ENCODE data around the gene SEMA6C. TPM values are rescaled to one million over a fixed set of nuclear protein-coding genes. Genes with fewer than 3 reads are reported as not detected.
"Not testable (repeated sequence)": the region's sequence is repeated elsewhere in the genome, so short reads cannot be mapped to it uniquely, and the experiment has no call there.

SEMA6C gene, protein sequence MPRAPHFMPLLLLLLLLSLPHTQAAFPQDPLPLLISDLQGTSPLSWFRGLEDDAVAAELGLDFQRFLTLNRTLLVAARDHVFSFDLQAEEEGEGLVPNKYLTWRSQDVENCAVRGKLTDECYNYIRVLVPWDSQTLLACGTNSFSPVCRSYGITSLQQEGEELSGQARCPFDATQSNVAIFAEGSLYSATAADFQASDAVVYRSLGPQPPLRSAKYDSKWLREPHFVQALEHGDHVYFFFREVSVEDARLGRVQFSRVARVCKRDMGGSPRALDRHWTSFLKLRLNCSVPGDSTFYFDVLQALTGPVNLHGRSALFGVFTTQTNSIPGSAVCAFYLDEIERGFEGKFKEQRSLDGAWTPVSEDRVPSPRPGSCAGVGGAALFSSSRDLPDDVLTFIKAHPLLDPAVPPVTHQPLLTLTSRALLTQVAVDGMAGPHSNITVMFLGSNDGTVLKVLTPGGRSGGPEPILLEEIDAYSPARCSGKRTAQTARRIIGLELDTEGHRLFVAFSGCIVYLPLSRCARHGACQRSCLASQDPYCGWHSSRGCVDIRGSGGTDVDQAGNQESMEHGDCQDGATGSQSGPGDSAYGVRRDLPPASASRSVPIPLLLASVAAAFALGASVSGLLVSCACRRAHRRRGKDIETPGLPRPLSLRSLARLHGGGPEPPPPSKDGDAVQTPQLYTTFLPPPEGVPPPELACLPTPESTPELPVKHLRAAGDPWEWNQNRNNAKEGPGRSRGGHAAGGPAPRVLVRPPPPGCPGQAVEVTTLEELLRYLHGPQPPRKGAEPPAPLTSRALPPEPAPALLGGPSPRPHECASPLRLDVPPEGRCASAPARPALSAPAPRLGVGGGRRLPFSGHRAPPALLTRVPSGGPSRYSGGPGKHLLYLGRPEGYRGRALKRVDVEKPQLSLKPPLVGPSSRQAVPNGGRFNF
- total RNA-seq = 10 to 100 TPM in 3 of 4 donors, 1 to 10 TPM in 1; 2.5 to 24.6 (median 16.6) TPM

DNA sequence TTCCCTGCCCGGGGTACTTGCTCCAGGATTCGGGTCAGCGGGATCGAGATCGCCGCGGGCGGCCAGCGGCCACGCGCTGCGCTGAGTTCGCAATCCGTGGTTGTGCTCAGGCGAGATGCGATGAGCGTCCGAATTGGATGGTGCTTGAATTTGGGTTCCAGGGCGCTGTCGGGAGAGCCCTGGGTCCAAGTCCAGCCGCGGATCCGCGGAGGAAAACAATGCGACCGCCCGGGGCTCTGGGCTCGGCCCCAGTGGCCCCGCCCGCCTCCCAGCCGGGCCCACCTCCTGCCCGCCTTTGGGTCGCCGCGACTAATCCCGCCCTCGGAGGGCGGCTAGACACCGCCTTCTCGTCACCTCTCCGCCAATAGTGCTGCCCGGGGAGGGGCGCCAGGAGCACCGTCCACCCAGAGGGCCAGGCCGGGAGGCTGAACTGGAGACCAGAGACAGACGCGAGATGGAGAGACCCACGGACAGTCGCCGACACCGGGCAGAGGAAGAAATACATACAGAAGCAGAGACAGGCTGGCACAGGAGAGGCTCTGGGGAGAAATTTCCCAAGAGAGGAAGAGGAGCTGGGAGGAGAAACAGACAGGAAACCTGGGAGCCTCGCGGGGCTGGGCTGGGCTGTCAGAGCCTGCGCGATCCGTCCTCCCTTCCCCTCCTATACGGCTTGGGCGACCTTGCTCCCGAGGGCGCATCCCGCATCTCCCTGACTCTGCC lies at the start of gene SEMA6C:
SEMA6C (minus strand) TSS at position 220 of the 720 bp plus-strand sequence. CDS start 4,010 bp downstream, outside the sequence.
- H3K4me1 ChIP-seq = peaks cover 0 to 30% (median 0%) of the 10 kb centered on the region in 4 donors
- no peaks in the 10 kb centered on the region for H3K36me3 ChIP-seq
- peak; percentile 60 to 83 for TF ChIP-seq POLR2A (IDR thresholded peaks at IDR 0.05)
- TF ChIP-seq, protein P1, sequence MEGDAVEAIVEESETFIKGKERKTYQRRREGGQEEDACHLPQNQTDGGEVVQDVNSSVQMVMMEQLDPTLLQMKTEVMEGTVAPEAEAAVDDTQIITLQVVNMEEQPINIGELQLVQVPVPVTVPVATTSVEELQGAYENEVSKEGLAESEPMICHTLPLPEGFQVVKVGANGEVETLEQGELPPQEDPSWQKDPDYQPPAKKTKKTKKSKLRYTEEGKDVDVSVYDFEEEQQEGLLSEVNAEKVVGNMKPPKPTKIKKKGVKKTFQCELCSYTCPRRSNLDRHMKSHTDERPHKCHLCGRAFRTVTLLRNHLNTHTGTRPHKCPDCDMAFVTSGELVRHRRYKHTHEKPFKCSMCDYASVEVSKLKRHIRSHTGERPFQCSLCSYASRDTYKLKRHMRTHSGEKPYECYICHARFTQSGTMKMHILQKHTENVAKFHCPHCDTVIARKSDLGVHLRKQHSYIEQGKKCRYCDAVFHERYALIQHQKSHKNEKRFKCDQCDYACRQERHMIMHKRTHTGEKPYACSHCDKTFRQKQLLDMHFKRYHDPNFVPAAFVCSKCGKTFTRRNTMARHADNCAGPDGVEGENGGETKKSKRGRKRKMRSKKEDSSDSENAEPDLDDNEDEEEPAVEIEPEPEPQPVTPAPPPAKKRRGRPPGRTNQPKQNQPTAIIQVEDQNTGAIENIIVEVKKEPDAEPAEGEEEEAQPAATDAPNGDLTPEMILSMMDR (IDR thresholded peaks at IDR 0.05) = no peak
- H3K9me3 ChIP-seq = no peaks in the 10 kb centered on the region
- DNase-seq = peak; percentile 88 to 96 (median 96)
- no peaks in the 10 kb centered on the region for H3K27me3 ChIP-seq
- H3K4me3 ChIP-seq = peak within 1 kb of the TSS; percentile 72 to 88 (median 82)
- peak within 1 kb of the TSS; percentile 32 to 79 (median 66) for H3K27ac ChIP-seq

DNA sequence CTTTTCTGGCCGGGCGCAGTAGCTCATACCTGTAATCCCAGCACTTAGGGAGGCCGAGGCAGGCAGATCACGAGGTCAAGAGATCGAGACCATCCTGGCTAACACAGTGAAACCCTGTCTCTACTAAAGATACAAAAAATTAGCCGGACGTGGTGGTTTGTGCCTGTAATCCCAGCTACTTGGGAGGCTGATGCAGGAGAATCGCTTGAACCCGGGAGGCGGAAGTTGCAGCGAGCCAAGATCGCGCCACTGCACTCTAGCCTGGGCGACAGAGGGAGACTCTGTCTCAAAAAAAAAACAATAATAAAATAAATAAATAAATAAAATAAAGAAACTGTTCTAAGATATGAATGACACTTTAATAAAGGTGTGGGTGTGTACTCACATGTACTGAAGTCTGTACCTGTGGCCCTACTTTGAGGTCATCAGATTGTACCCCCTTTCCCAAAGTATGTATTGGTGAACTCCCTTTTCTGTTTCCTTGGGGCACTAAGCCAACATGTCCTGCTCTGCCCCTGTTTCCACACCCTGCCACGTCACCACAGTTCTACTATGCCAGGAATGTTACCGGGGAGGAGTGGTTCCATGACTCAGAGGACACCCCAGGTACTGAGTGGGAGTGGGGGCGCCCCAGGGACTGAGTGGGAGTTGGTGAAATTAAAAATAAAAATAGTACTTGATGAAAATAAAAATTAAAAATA lies 48.6 kb upstream of the SEMA6C start:
- not testable (repeated sequence) for H3K36me3 ChIP-seq, H3K9me3 ChIP-seq, H3K27me3 ChIP-seq
- DNase-seq = peak; percentile 21 to 92 (median 88)
- H3K27ac ChIP-seq = peak overlapping the region in 3 of 4 donors; percentile 76 to 94 (median 87)
- peak; percentile 38 to 39 for TF ChIP-seq POLR2A (IDR thresholded peaks at IDR 0.05)
- peak overlapping the region in 3 of 4 donors; percentile 24 to 42 (median 36) for H3K4me3 ChIP-seq
- peaks cover 0 to 18% (median 3%) of the 10 kb centered on the region in 4 donors for H3K4me1 ChIP-seq

DNA sequence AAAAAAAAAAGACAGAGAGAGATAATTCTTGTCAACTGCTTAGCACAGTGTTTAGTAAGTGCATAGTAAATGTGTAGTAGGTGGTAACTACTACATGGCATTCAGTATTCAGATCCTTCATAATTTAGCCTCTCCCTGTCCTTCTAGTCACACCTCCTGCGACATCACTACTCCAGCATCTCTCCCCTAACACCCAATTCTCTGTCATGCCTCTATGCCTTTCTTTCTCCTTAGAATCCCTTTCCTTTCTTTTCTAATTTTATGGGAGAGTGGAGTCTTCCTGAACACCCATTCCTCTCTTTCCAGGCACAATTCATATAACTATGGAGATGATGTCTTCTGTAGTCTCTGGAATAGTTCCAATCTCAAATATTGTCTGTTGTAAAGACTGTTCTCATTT lies 47.4 kb upstream of the SEMA6C start:
- TF ChIP-seq, protein P1 (IDR thresholded peaks at IDR 0.05) = no peak
- TF ChIP-seq POLR2A (IDR thresholded peaks at IDR 0.05) = no peak
- peaks cover 0 to 19% (median 5%) of the 10 kb centered on the region in 4 donors for H3K4me1 ChIP-seq
- H3K9me3 ChIP-seq = no peaks in the 10 kb centered on the region
- no peaks in the 10 kb centered on the region for H3K36me3 ChIP-seq
- no peak overlapping the region for H3K27ac ChIP-seq
- H3K4me3 ChIP-seq = no peak overlapping the region
- DNase-seq = no peak
- H3K27me3 ChIP-seq = no peaks in the 10 kb centered on the region

DNA sequence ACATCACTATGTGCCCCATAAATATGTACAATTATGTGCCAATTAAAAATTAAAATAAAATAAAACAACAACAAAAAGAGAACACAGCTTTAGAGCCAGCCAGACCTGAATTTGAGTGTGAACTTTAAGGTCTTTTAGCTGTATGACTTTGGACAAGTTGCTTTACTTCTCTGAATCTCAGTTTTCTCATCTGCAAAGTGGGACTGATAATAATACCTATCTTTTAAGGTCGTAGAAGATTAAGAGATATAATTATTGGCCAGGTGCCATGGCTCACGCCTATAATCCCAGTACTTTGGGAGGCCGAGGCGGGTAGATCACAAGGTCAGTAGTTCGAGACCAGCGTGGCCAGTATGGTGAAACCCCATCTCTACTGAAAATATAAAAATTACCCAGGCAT lies 46.9 kb upstream of the SEMA6C start:
- H3K27me3 ChIP-seq = no peaks in the 10 kb centered on the region
- no peaks in the 10 kb centered on the region for H3K9me3 ChIP-seq
- H3K27ac ChIP-seq = no peak overlapping the region
- no peak for TF ChIP-seq POLR2A (IDR thresholded peaks at IDR 0.05)
- TF ChIP-seq, protein P1 (IDR thresholded peaks at IDR 0.05) = no peak
- no peaks in the 10 kb centered on the region for H3K36me3 ChIP-seq
- H3K4me1 ChIP-seq = peaks cover 0 to 25% (median 6%) of the 10 kb centered on the region in 4 donors
- DNase-seq = peak in 1 of 3 donors; percentile 17
- H3K4me3 ChIP-seq = no peak overlapping the region

DNA sequence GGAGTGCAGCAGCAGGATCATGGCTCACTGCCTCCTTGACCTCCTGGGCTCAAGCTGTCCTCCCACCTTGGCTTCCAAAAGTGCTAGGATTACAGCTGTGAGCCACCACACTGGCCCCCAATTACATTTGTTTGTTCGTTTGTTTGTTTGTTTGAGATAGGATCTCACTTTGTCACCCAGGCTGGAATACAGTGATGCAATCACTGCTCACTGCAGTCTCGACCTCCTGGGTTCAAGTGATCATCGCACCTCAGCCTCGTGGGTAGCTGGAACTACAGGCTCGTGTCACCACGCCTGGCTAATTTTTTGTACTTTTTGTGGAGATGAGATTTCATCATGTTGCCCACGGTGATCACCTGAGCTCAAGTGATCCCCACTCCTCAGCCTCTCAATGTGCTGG lies 45.6 kb upstream of the SEMA6C start:
- no peaks in the 10 kb centered on the region for H3K9me3 ChIP-seq

More for the DNA sequence above, 45.6 kb upstream of the SEMA6C start:
- TF ChIP-seq, protein P1 (IDR thresholded peaks at IDR 0.05) = no peak
- TF ChIP-seq POLR2A (IDR thresholded peaks at IDR 0.05) = no peak
- H3K36me3 ChIP-seq = no peaks in the 10 kb centered on the region
- DNase-seq = peak in 1 of 3 donors; percentile 18
- H3K4me1 ChIP-seq = peaks cover 0 to 21% (median 6%) of the 10 kb centered on the region in 4 donors
- H3K27ac ChIP-seq = no peak overlapping the region
- no peak overlapping the region for H3K4me3 ChIP-seq
- H3K27me3 ChIP-seq = no peaks in the 10 kb centered on the region
